NB4 (cell line): ENCODE results near the gene RBBP8NL.

Experiments used
- CTCF ChIP-seq: IDR thresholded peaks from one replicate; pipeline ENCODE4 v1.5.1; 2012; ENCODE audit warnings: low read depth, low read length
- MYC ChIP-seq: IDR thresholded peaks from 2 replicates; pipeline ENCODE4 v1.6.1; 2011; ENCODE audit warnings: low read depth, low read length
- POLR2A ChIP-seq: IDR thresholded peaks from 2 replicates; pipeline ENCODE4 v1.6.1; 2011; ENCODE audit warnings: mild to moderate bottlenecking; ENCODE audit not compliant: insufficient read length; ENCODE audit errors: extremely low read depth

- TF ChIP-seq POLR2A (no peak), CTCF (no peak), MYC (no peak)
Observed at GRCh38 chr20:62366370-62367135, 60.8 kb downstream of the RBBP8NL start.
